A204.1 (cell line): ENCODE measurements around the gene RBMXL2.

Experiments used
- FAIRE-seq: peaks from 2 replicates; lab custom pipeline; 2012; peaks lifted over from hg19 to GRCh38; lab: Jason Lieb, UNC

Gene RBMXL2

GRCh38 chr11:7088921-7089320 is at the start of gene RBMXL2:
TSS of gene RBMXL2 (plus strand) at chr11:7088998. CDS start at chr11:7089121, 123 bp downstream.
- FAIRE-seq = no peak

GRCh38 chr11:7046474-7047175 is 42.2 kb upstream of the RBMXL2 start:
- no peak for FAIRE-seq

- FAIRE-seq = no peak
Observed at GRCh38 chr11:7050191-7050590, 38.6 kb upstream of the RBMXL2 start.

DNA sequence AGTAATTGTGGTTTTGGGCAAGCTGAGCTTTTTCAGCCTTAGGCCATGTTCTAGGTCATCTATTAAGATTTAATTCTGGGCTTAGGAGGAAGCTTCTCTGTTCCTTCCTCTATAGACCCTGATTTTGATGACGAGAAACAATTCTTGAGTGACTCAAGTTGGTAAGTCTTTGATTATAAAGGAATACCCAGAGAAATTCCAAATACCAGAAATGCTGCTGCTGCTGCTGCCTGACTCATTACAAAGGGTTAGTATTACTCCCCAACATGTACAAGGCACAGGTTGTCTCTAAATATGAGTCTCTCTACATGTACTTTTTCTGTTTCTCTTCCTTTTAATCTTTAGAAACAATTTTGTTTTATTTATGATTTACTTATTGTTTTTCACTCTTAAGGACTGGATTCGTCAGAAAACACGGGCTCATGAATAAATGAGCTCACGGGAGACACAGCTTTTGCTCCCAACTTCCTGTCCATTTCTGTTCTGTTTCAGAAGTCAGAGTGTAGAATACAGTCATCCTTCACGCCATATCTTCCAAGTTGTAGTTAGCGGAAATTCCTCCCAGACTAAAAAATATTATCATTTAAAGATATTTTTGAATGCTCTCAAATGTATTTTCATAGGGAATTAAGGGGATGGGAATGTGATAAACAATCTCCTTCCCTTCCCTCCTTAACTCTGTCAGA is 31.8 kb upstream of the RBMXL2 start:
- FAIRE-seq = no peak

- no peak for FAIRE-seq
Observed at GRCh38 chr11:7057641-7058040, 31.2 kb upstream of the RBMXL2 start.

DNA sequence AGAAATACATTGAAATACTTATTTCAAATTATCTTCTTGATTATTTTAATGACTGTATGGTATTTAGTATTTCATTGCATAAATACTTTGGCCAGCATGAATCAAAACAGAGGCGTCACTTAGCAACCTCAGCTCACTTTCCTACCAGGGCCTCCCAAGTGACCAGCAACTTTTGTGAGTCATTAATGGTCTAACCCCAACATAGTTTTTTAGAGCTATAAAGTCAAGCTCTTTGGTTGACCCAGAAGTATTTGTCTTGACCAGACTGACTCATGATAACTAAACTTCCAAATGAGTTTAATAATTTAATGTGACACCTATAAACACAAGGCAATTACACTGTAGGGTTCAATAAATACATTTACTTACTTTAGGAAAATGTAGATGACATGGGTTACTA is 27.9 kb upstream of the RBMXL2 start:
- FAIRE-seq = no peak

DNA sequence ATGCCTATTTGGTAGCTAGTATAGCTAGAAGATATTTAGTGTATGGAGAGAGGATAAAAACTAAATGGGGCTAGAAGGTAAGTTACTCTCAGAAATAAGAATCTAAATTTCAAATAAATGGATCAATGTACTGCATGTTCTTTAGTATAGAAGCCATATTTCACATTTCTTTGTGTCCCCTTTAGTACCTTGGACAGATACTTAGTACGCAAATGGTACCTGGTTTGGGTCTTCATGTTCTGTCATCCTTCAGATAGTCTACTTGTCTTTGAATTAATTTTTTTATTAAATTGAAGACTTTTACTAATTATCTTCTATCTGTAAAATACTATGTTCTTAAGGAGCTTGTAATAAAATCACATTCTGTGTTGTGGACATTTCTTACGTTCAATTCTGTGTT is 26.3 kb upstream of the RBMXL2 start:
- no peak for FAIRE-seq

- no peak for FAIRE-seq
Observed at GRCh38 chr11:7072401-7073028, 16.3 kb upstream of the RBMXL2 start.

GRCh38 chr11:7077101-7077500 is 11.7 kb upstream of the RBMXL2 start:
- no peak for FAIRE-seq

DNA sequence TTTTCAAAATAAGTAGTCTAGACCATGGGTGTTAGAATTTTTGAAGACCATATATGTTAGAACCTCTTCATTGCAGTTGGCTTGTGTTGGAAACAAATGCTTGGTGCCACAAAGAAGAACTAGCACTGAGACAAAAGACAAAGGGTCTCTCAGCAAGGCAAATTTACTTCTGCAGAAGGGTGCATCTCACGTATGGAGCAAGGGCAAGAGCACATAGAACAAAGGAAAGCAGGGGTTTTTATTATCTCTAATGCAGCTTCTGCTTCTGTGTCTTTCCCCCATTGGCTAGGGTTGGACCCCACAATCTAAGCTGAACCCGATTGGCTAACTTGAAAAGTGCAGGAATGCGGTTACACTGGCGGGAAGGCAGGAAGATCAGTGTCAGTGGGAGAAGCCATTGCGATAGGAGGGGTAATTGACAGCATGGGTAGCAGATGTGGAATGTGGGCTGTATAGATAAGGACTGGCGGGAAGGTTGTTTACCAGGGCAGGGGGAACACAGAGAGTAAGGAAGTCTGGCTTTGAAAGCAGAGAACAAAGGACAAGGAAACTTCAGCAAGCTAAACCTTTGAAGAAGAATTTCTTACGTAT is 9.2 kb upstream of the RBMXL2 start:
- FAIRE-seq = no peak

DNA sequence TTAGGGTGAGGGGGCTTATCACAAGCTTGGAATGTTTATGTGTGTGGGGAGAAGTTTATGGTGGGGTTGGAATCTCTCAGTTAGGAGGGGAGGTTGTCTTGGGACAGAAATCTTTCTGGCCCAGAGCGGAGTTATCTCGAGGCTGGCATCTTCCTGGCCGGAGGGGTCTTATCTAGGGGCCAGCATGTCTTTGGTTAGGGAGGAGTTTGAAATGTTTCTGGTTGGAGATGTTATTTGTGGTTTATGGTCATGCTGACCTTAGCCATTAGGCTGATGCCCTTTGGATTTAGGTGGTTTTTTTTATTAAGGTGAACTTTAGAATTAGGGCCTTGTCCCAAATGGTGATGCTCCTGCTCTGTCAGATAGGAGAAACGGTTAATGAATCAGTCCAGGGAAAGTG is 7.9 kb upstream of the RBMXL2 start:
- FAIRE-seq = no peak

- no peak for FAIRE-seq
Observed at GRCh38 chr11:7081441-7081840, 7.4 kb upstream of the RBMXL2 start.

- no peak for FAIRE-seq
Observed at GRCh38 chr11:7089328-7090251, 792 bp downstream of the RBMXL2 start.

GRCh38 chr11:7098235-7098832 is 9.5 kb downstream of the RBMXL2 start:
- FAIRE-seq = peak; percentile 77

GRCh38 chr11:7115780-7116179 is 27.0 kb downstream of the RBMXL2 start:
- FAIRE-seq = no peak

DNA sequence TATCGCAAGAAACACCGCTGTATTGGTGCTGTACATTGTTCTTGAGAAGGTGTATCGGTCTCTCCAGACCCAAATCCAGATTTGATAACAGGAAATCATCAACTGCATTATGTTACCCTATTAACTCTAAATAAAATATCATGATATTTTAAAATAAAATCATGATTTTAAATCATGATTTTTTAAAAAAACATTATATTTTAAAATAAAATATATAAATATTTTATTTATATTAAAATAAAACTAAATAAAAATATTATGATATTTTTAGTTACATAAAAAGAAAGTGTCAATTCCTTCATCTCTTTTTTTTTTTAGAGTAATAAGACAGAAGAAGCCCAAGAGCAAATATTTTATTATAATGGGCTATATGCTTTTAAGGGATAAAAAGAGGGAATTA is 27.6 kb downstream of the RBMXL2 start:
- peak; percentile 94 for FAIRE-seq

DNA sequence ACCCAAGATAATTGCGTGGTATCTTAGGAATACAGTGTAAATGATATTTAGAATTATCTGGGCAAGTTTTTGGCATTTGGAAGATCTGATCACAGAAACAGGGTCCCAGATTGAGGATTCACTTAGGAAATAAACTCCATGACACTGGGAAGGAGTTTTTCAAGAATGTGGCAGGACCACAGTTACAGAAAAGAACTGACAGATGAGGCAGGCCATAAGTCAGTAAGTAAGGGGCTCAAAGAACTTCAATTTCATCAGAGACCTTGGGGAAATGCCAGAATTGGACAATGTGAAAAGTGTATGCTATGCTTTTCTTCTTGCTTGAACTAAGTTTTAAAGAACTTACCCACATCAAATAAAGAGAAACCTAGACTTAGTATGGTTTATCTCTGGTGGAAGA is 49.3 kb downstream of the RBMXL2 start:
- FAIRE-seq = no peak
